OCI-LY3 (cell line): ENCODE measurements around the gene UBE2E1.

ENCODE experiments used
- H2AFZ ChIP-seq: fragments of 200-600, 300-600 bp; shearing (Covaris generic); 2 replicates; pipeline ENCODE4 v1.6.0; 2014; ENCODE audit warnings: antibody characterized with exemption, low read depth, low read length
- H3K27ac ChIP-seq: fragments of 200-600, 300-600 bp; sonication (generic); 2 replicates; pipeline ENCODE4 v1.5.1; 2014; ENCODE audit warnings: mild to moderate bottlenecking, low read length, moderate library complexity, mixed read lengths
- H3K27me3 ChIP-seq: fragments of 200-600, 300-600 bp; sonication (generic); 2 replicates; pipeline ENCODE4 v1.6.1; 2014; ENCODE audit warnings: low read depth, low read length, mixed read lengths
- H3K36me3 ChIP-seq: fragments of 200-600, 300-600 bp; sonication (generic); replicated peaks from 2 replicates; pipeline ENCODE3; 2014; ENCODE audit warnings: low read depth, low read length, mixed read lengths
- H3K4me1 ChIP-seq: fragments of 300-600, 200-600 bp; sonication (generic); 2 replicates; pipeline ENCODE4 v1.6.1; 2014; ENCODE audit warnings: low read length, mixed read lengths
- H3K4me2 ChIP-seq: fragments of 200-600, 300-600 bp; sonication (generic); 2 replicates; pipeline ENCODE4 v1.6.1; 2014; ENCODE audit warnings: low read length, mixed read lengths
- H3K4me3 ChIP-seq: fragments of 300-600, 200-600 bp; sonication (generic); 2 replicates; pipeline ENCODE4 v1.5.1; 2014; ENCODE audit warnings: antibody characterized with exemption, mild to moderate bottlenecking, low read length, moderate library complexity
- H3K79me2 ChIP-seq: fragments of 300-600, 200-600 bp; shearing (Covaris generic); 2 replicates; pipeline ENCODE4 v1.6.1; 2014; ENCODE audit warnings: mild to moderate bottlenecking, low read length, mixed read lengths
- H3K9ac ChIP-seq: fragments of 300-600, 200-600 bp; shearing (Covaris generic); 2 replicates; pipeline ENCODE4 v1.6.0; 2014; ENCODE audit warnings: mild to moderate bottlenecking, low read length, moderate library complexity
- H3K9me3 ChIP-seq: fragments of 200-600, 300-600 bp; shearing (Covaris generic); 2 replicates; pipeline ENCODE4 v1.6.1; 2014; ENCODE audit warnings: low read length, mixed read lengths; ENCODE audit not compliant: insufficient read depth
- H4K20me1 ChIP-seq: fragments of 200-600, 300-600 bp; sonication (generic); 2 replicates; pipeline ENCODE4 v1.6.1; 2016; ENCODE audit warnings: low read length, mixed read lengths; ENCODE audit not compliant: insufficient read depth
- EZH2phosphoT487 ChIP-seq: fragments of 200-600 bp; shearing (Covaris generic); IDR thresholded peaks from 2 replicates; pipeline ENCODE4 v1.6.1; 2018; ENCODE audit warnings: antibody characterized with exemption, mixed run types, low read depth
- TF ChIP-seq, protein P1 (sequence below): fragments of 200-600, 300-600 bp; sonication (generic); IDR thresholded peaks from 2 replicates; pipeline ENCODE4 v1.5.1; 2014; ENCODE audit warnings: antibody characterized with exemption, low read length, low read depth

Gene UBE2E1

DNA sequence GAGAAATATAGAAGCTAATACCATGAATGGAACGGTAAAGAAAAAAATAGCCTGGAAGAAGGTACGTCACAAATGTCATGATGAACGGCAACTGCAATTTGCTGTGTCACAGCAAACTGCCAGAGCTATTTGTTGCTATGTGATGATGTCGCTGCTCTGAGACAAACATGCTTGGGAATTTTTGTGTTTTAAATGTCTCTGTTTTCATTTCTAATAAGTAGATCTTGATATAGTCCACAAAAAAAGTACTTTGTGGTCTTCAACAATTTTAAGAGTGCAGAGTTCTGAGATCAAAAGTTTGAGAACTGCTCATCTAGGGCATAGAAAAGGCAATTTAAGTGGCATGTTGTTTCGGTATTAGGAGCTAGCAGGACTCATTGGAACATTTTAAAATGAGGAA is 135.0 kb downstream of the UBE2E1 start:
- Histone ChIP-seq H3K27me3 (peaks cover 19% of the 10 kb centered on the region), H3K4me2 (no peak overlapping the region), H3K79me2 (no peaks in the 10 kb centered on the region), H2AFZ (no peak overlapping the region), H3K4me1 (peaks cover 8% of the 10 kb centered on the region), H4K20me1 (no peaks in the 10 kb centered on the region), H3K27ac (no peak overlapping the region), H3K4me3 (no peak overlapping the region), H3K9ac (no peak overlapping the region), H3K9me3 (no peaks in the 10 kb centered on the region), H3K36me3 (no peaks in the 10 kb centered on the region)
- TF ChIP-seq, protein P1, sequence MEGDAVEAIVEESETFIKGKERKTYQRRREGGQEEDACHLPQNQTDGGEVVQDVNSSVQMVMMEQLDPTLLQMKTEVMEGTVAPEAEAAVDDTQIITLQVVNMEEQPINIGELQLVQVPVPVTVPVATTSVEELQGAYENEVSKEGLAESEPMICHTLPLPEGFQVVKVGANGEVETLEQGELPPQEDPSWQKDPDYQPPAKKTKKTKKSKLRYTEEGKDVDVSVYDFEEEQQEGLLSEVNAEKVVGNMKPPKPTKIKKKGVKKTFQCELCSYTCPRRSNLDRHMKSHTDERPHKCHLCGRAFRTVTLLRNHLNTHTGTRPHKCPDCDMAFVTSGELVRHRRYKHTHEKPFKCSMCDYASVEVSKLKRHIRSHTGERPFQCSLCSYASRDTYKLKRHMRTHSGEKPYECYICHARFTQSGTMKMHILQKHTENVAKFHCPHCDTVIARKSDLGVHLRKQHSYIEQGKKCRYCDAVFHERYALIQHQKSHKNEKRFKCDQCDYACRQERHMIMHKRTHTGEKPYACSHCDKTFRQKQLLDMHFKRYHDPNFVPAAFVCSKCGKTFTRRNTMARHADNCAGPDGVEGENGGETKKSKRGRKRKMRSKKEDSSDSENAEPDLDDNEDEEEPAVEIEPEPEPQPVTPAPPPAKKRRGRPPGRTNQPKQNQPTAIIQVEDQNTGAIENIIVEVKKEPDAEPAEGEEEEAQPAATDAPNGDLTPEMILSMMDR, result no peak
- no peak for TF ChIP-seq EZH2phosphoT487
